Esophagus muscularis mucosa (tissue), 4 donors: ENCODE data around the gene MAGI2. TPM values are rescaled to one million over a fixed set of nuclear protein-coding genes. Genes with fewer than 3 reads are reported as not detected.

ENCODE experiments used
- DNase-seq: peaks from one replicate; pipeline ENCODE4 v3.0.0-alpha.2; 2017; ENCODE audit errors: extremely low spot score
- H3K27ac ChIP-seq, 4 donors: fragments of 200-600 bp; sonication (generic); replicated peaks in 1 of 4; 1 replicate in 3 of 4; 2 replicates in 1 of 4; pipeline ENCODE4 v1.5.1; 2016 to 2019; ENCODE audit warnings: mild to moderate bottlenecking in 1 of 4
- H3K27me3 ChIP-seq, 4 donors: fragments of 200-600 bp; sonication (generic); one replicate each; pipeline versions ENCODE4 v1.5.1 to v1.6.0; 2016 to 2019
- H3K36me3 ChIP-seq, 4 donors: fragments of 200-600 bp; sonication (generic); one replicate each; pipeline ENCODE4 v1.5.1; 2016 to 2019
- H3K4me1 ChIP-seq, 4 donors: fragments of 200-600 bp; sonication (generic); one replicate each; pipeline ENCODE4 v1.5.1; 2016 to 2019
- H3K4me3 ChIP-seq, 4 donors: fragments of 200-600 bp; sonication (generic); 1 replicate in 2 of 4; 2 replicates in 2 of 4; pipeline ENCODE4 v1.5.1; 2016 to 2019; ENCODE audit warnings: mild to moderate bottlenecking in 4 of 4, moderate library complexity in 1 of 4
- H3K9me3 ChIP-seq, 4 donors: fragments of 200-600 bp; sonication (generic); 1 replicate in 3 of 4; 2 replicates in 1 of 4; pipeline ENCODE4 v1.5.1; 2016 to 2019
- EP300 ChIP-seq: sonication (generic); formaldehyde crosslinking; IDR thresholded peaks from one replicate; pipeline ENCODE4 v1.6.1; 2017; ENCODE audit warnings: antibody characterized with exemption
- POLR2A ChIP-seq: fragments of 450-650 bp; IDR thresholded peaks from one replicate; pipeline ENCODE4 v1.6.1; 2017; ENCODE audit warnings: antibody characterized with exemption, moderate library complexity, mild to moderate bottlenecking, low read depth
- POLR2AphosphoS5 ChIP-seq, 2 donors: sonication (generic); formaldehyde crosslinking; IDR thresholded peaks; one replicate each; pipeline ENCODE4 v1.6.1; 2017; ENCODE audit warnings: antibody characterized with exemption in 2 of 2
- WGBS: methylation state at CpG from one replicate; pipeline ENCODE4 v1.1.5; 2018; 5-methylcytosine and 5-hydroxymethylcytosine counted together
- intact Hi-C: fragments of 100-400 bp; cut with DNase I; formaldehyde crosslinking; loops from one replicate; pipeline ENCODE4 v1.15.1; 2023
- total RNA-seq, 4 donors: library from RNA; depleted of rRNA; stranded (reverse); fragments of >200 nt; gene quantifications; one replicate each; pipeline versions ENCODE4 v1.1.0 to v1.2.1, GENCODE V29; 2016
- TF ChIP-seq, protein P1 (sequence below), 3 experiments: fragments of 200-600 bp in 2 of 3; fragments of 450-650 bp in 1 of 3; sonication (generic) in 2 of 3; IDR thresholded peaks; one replicate each; pipeline ENCODE4 v1.5.1; 2017 to 2019; ENCODE audit warnings: antibody characterized with exemption in 3 of 3, mild to moderate bottlenecking in 2 of 3, moderate library complexity in 1 of 3

The MAGI2 gene
- total RNA-seq, 4 donors from 2014 or later: 14.4 to 22.3 (median 21.2) TPM

DNA sequence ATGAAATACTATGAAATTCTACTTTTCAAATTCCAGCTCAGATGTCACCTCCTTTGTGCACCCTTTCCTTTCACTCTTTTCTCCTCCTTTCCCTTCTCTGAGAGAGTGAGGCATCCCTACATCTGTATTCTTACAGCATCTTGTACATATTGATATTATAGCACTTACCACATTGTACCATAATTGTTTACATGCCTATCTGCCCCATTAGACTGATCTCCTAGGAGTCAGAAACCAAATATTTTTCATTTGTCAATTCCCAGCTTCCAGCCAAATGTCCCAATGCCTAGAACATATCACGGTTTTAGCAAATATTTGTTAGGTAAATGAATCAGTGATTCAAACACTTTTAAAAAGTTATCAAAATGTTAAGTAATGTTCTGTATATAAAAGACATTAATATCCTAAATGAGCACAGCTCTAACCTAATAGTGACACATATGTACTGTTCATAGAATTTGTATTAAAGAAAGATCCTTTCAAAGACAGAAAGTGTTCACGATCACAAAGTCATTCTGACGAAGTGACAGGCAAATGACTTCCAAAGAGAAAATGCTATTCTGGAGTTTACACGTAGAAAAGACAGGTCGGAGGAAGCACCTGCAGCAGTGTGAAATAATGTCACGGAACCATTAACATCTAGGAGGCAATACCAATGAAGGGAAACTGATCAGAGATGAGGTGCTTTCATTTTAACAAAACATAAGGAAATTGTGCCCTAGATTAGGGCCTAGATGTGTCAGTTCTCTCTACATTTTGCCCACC is 774.2 kb downstream of the MAGI2 start:
- no peak for DNase-seq
- Histone ChIP-seq H3K9me3 (no peaks in the 10 kb centered on the region), H3K27me3 (no peaks in the 10 kb centered on the region), H3K4me3 (no peak overlapping the region), H3K27ac (no peak overlapping the region), H3K4me1 (peaks cover 0 to 9% (median 0%) of the 10 kb centered on the region in 4 donors), H3K36me3 (no peaks in the 10 kb centered on the region)
- 87% methylated on average over 6 of the region's 6 CpGs for WGBS
- intact Hi-C loops: no loop called here
- TF ChIP-seq EP300 (no peak), POLR2A (no peak), POLR2AphosphoS5 (IDR thresholded peaks at IDR 0.05) (no peak)
- TF ChIP-seq, protein P1, sequence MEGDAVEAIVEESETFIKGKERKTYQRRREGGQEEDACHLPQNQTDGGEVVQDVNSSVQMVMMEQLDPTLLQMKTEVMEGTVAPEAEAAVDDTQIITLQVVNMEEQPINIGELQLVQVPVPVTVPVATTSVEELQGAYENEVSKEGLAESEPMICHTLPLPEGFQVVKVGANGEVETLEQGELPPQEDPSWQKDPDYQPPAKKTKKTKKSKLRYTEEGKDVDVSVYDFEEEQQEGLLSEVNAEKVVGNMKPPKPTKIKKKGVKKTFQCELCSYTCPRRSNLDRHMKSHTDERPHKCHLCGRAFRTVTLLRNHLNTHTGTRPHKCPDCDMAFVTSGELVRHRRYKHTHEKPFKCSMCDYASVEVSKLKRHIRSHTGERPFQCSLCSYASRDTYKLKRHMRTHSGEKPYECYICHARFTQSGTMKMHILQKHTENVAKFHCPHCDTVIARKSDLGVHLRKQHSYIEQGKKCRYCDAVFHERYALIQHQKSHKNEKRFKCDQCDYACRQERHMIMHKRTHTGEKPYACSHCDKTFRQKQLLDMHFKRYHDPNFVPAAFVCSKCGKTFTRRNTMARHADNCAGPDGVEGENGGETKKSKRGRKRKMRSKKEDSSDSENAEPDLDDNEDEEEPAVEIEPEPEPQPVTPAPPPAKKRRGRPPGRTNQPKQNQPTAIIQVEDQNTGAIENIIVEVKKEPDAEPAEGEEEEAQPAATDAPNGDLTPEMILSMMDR (IDR thresholded peaks at IDR 0.05): no peak

DNA sequence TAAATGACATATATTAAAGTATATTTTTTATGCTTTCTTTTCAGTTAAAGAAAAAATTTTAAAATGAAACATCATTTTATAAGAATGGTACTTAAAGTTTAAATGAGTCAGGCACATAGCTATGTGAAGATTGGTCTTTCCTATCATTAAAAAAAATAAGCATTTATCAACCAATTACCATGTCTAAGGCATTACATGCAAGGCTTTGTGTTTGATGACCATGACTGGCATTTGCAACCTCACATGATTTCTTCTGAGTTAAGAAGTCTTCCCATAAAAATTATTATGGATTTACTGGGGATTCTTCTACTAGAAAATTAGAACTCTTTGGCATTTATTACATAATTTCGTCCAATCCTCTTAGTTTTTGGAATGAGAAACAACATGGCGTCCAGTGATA is 776.1 kb downstream of the MAGI2 start:
- TF ChIP-seq POLR2A (no peak), POLR2AphosphoS5 (IDR thresholded peaks at IDR 0.05) (no peak), EP300 (no peak)
- TF ChIP-seq, protein P1 (IDR thresholded peaks at IDR 0.05): no peak
- Histone ChIP-seq H3K27me3 (no peaks in the 10 kb centered on the region), H3K36me3 (no peaks in the 10 kb centered on the region), H3K4me3 (no peak overlapping the region), H3K9me3 (no peaks in the 10 kb centered on the region), H3K4me1 (peaks cover 0 to 9% (median 0%) of the 10 kb centered on the region in 4 donors), H3K27ac (no peak overlapping the region)
- WGBS: 92% methylated on average over 2 of the region's 2 CpGs
- intact Hi-C loops: no loop called here
- no peak for DNase-seq

DNA sequence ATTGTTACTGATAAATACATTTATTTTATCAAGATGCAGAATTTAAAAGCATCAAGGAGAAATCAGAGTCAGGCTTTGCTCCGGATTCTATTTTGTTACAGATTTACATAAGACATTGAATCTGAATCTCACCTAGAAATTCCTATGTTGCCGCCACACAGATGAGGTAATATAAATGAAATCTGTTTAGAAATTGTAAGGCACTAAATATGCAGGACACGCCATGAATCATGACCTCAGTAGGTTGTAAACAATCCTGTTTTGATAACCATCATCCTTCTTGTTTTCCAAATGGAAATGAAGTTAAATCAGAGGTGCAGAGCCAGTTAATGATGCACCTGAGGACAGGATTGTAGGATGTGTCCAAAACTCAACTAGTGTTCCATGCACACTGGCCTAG is 778.0 kb downstream of the MAGI2 start:
- DNase-seq: no peak
- no peaks in the 10 kb centered on the region for H3K36me3 ChIP-seq
- no peaks in the 10 kb centered on the region for H3K9me3 ChIP-seq
- H3K4me1 ChIP-seq: peaks cover 0 to 9% (median 0%) of the 10 kb centered on the region in 4 donors
- 87% methylated on average over 3 of the region's 3 CpGs for WGBS
- H3K27me3 ChIP-seq: no peaks in the 10 kb centered on the region
- TF ChIP-seq, protein P1 (IDR thresholded peaks at IDR 0.05): no peak
- TF ChIP-seq EP300 (no peak), POLR2AphosphoS5 (IDR thresholded peaks at IDR 0.05) (no peak), POLR2A (no peak)
- H3K27ac ChIP-seq: no peak overlapping the region
- no peak overlapping the region for H3K4me3 ChIP-seq
- intact Hi-C loops: no loop called here

DNA sequence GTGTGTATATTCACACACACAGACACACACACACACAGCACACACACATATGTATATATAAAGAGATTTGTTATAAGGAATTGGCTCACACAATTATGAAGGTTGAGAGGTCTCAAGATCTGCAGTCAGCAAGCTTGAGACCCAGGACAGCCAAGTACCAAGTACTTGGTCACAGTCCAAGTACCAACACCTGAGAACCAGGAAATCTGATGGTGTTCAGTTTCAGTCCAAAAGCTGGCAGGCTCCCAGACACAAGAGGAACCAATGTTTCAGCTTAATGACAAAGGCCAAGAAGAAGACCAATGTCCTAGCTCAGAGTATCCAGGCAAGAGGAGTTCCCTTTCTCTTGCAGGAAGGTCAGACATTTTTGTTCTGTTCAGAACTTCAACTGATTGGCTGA is 780.2 kb downstream of the MAGI2 start:
- H3K36me3 ChIP-seq: no peaks in the 10 kb centered on the region
- no peaks in the 10 kb centered on the region for H3K9me3 ChIP-seq
- intact Hi-C loops: no loop called here
- no peak for DNase-seq
- H3K27ac ChIP-seq: no peak overlapping the region
- TF ChIP-seq POLR2A (no peak), POLR2AphosphoS5 (IDR thresholded peaks at IDR 0.05) (no peak), EP300 (no peak)
- TF ChIP-seq, protein P1 (IDR thresholded peaks at IDR 0.05): no peak
- H3K4me3 ChIP-seq: no peak overlapping the region
- H3K4me1 ChIP-seq: peaks cover 0 to 9% (median 0%) of the 10 kb centered on the region in 4 donors
- no peaks in the 10 kb centered on the region for H3K27me3 ChIP-seq

DNA sequence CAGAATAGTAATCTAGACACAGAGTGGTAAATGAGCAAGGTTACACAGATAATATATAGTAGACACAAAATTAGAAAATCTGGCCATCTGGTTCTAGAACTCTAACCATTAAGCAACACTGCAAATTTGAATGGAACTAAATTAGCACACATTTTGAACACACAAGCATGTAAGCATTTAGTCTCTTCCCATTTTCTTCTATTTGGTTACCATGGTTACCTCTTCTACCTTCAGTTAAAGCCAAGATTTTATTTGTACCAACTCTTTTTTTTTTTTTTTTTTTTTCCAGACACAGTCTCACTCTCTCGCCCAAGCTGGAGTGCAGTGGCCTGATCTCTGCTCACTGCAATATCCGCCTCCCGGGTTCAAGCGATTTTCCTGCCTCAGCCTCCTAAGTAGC is 790.5 kb downstream of the MAGI2 start:
- H3K9me3 ChIP-seq: no peaks in the 10 kb centered on the region
- H3K4me1 ChIP-seq: no peaks in the 10 kb centered on the region
- TF ChIP-seq, protein P1 (IDR thresholded peaks at IDR 0.05): no peak
- TF ChIP-seq EP300 (no peak), POLR2AphosphoS5 (IDR thresholded peaks at IDR 0.05) (no peak), POLR2A (no peak)
- H3K4me3 ChIP-seq: no peak overlapping the region
- H3K36me3 ChIP-seq: no peaks in the 10 kb centered on the region
- no peaks in the 10 kb centered on the region for H3K27me3 ChIP-seq
- DNase-seq: no peak
- WGBS: 86% methylated on average over 4 of the region's 4 CpGs
- no peak overlapping the region for H3K27ac ChIP-seq
- intact Hi-C loops: no loop called here
